Parathyroid adenoma (tissue), 2 donors: ENCODE measurements around the gene GAS7.

Experiments
- H2AFZ ChIP-seq: fragments of 300-600 bp; sonication (generic); one replicate; pipeline ENCODE4 v1.7.0; 2017; ENCODE audit warnings: antibody characterized with exemption, mild to moderate bottlenecking
- H3K27ac ChIP-seq: fragments of 300-600 bp; sonication (generic); one replicate; pipeline ENCODE4 v1.7.0; 2017
- H3K27me3 ChIP-seq: fragments of 300-600 bp; sonication (generic); one replicate; pipeline ENCODE4 v1.7.0; 2017; ENCODE audit warnings: low read length; ENCODE audit not compliant: control insufficient read depth, insufficient read depth
- H3K36me3 ChIP-seq: fragments of 300-600 bp; sonication (generic); one replicate; pipeline ENCODE4 v1.7.0; 2017; ENCODE audit warnings: low read length; ENCODE audit not compliant: control insufficient read depth, insufficient read depth
- H3K4me1 ChIP-seq: fragments of 300-600 bp; sonication (generic); one replicate; pipeline ENCODE4 v1.7.0; 2017; ENCODE audit warnings: control low read depth
- H3K4me2 ChIP-seq: fragments of 300-600 bp; sonication (generic); one replicate; pipeline ENCODE4 v1.7.0; 2017; ENCODE audit warnings: low read length
- H3K4me3 ChIP-seq: fragments of 300-600 bp; sonication (generic); one replicate; pipeline ENCODE4 v1.7.0; 2017; ENCODE audit warnings: low read depth, low read length
- H3K79me2 ChIP-seq: fragments of 300-600 bp; sonication (generic); one replicate; pipeline ENCODE4 v1.7.0; 2017; ENCODE audit warnings: control low read depth
- H3K9ac ChIP-seq: fragments of 300-600 bp; sonication (generic); one replicate; pipeline ENCODE4 v1.7.0; 2017; ENCODE audit warnings: mild to moderate bottlenecking
- H3K9me3 ChIP-seq: fragments of 300-600 bp; sonication (generic); one replicate; pipeline ENCODE4 v1.7.0; 2017; ENCODE audit warnings: low read length; ENCODE audit not compliant: control insufficient read depth
- CTCF ChIP-seq: fragments of 300-600 bp; sonication (generic); IDR thresholded peaks from one replicate; pipeline ENCODE4 v1.7.0; 2017; ENCODE audit warnings: antibody characterized with exemption, mild to moderate bottlenecking
- donor health status: primary hyperparathyroidism.

The GAS7 gene

GRCh38 chr17:9932491-9932890 is 265.9 kb downstream of the GAS7 start:
- H3K36me3 ChIP-seq = no peaks in the 10 kb centered on the region
- TF ChIP-seq CTCF = no peak

GRCh38 chr17:9931144-9931741 is 267.2 kb downstream of the GAS7 start:
- Histone ChIP-seq H3K4me1 (no peaks in the 10 kb centered on the region), H3K36me3 (no peaks in the 10 kb centered on the region), H3K9me3 (no peaks in the 10 kb centered on the region), H2AFZ (no peak overlapping the region), H3K4me3 (no peak overlapping the region), H3K27ac (no peak overlapping the region), H3K27me3 (no peaks in the 10 kb centered on the region), H3K9ac (no peak overlapping the region), H3K79me2 (no peaks in the 10 kb centered on the region), H3K4me2 (no peak overlapping the region)
- TF ChIP-seq CTCF = no peak

More at GRCh38 chr17:9932491-9932890, 265.9 kb downstream of the GAS7 start:
- no peaks in the 10 kb centered on the region for H3K27me3 ChIP-seq
- H3K9ac ChIP-seq = no peak overlapping the region
- H3K4me2 ChIP-seq = no peak overlapping the region
- no peaks in the 10 kb centered on the region for H3K9me3 ChIP-seq
- no peaks in the 10 kb centered on the region for H3K4me1 ChIP-seq
- no peak overlapping the region for H3K27ac ChIP-seq
- H2AFZ ChIP-seq = no peak overlapping the region
- no peaks in the 10 kb centered on the region for H3K79me2 ChIP-seq
- no peak overlapping the region for H3K4me3 ChIP-seq

- Histone ChIP-seq H3K9ac (no peak overlapping the region), H3K36me3 (no peaks in the 10 kb centered on the region), H2AFZ (no peak overlapping the region), H3K4me3 (no peak overlapping the region), H3K4me1 (no peaks in the 10 kb centered on the region), H3K79me2 (no peaks in the 10 kb centered on the region), H3K9me3 (no peaks in the 10 kb centered on the region), H3K27ac (no peak overlapping the region), H3K27me3 (no peaks in the 10 kb centered on the region), H3K4me2 (no peak overlapping the region)
- TF ChIP-seq CTCF = no peak
Observed at GRCh38 chr17:9929871-9930270, 268.5 kb downstream of the GAS7 start.

GRCh38 chr17:9928601-9929333 is 269.6 kb downstream of the GAS7 start:
- H3K4me2 ChIP-seq = no peak overlapping the region
- peak overlapping the region; percentile 33 for H2AFZ ChIP-seq
- no peak overlapping the region for H3K9ac ChIP-seq
- H3K27me3 ChIP-seq = no peaks in the 10 kb centered on the region
- no peaks in the 10 kb centered on the region for H3K9me3 ChIP-seq
- H3K4me1 ChIP-seq = no peaks in the 10 kb centered on the region
- H3K27ac ChIP-seq = no peak overlapping the region
- no peak overlapping the region for H3K4me3 ChIP-seq
- H3K36me3 ChIP-seq = no peaks in the 10 kb centered on the region
- no peaks in the 10 kb centered on the region for H3K79me2 ChIP-seq
- TF ChIP-seq CTCF = peak; percentile 8
